Mammary epithelial cell (primary cell): ENCODE results near the gene SNAP25.

Experiments
- CTCF ChIP-seq, 2 donors: IDR thresholded peaks in 1 of 2; conservative IDR thresholded peaks in 1 of 2; 2 replicates each; pipeline ENCODE4 v1.5.1; 2011 to 2012; ENCODE audit warnings: inconsistent platforms in 2 of 2, low read length in 2 of 2, mild to moderate bottlenecking in 2 of 2, control low read depth in 1 of 2, low read depth in 1 of 2; ENCODE audit not compliant: insufficient read depth in 1 of 2; ENCODE audit errors: extremely low read depth in 1 of 2
- EZH2 ChIP-seq: IDR thresholded peaks from 2 replicates; pipeline ENCODE4 v1.6.1; 2012; ENCODE audit warnings: low read length, inconsistent platforms, borderline replicate concordance

DNA sequence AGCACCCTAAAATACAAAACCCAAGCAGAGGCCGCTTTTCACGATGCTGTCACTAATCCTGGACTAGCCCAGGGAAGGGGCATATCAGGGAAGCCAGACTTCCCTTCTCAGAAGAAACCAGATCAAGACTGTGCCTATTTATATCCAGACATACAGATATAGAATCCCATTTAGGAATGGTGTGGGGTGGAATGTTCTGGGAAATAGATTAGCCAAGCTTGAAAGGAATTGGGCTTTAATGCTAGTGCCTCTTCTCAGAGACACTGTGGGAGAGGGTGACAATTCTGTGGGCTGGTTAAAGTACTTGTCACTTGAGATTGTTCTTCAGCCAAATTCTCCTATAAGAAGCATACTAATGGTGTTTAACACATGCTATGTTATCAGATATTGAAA lies 45.5 kb downstream of the SNAP25 start:
- no peak for TF ChIP-seq CTCF (conservative IDR thresholded peaks at IDR 0.05 in 1 of 2, IDR thresholded peaks at IDR 0.05 in 1 of 2; ENCODE audit: extremely low read depth in 1 of 2, insufficient read depth in 1 of 2, low read depth in 1 of 2, low read length in 2 of 2)
- no peak for TF ChIP-seq EZH2
